H54 (cell line): Measurements from ENCODE around the gene ANKEF1.

Source experiments
- DNase-seq: peaks from one replicate; pipeline ENCODE4 v3.0.0; 2011; ENCODE audit warnings: low spot score, mixed read lengths; ENCODE audit not compliant: insufficient read length
- FAIRE-seq: peaks from 3 replicates; lab custom pipeline; 2011; peaks lifted over from hg19 to GRCh38; lab: Jason Lieb, UNC
- POLR2A ChIP-seq: IDR thresholded peaks from 2 replicates; pipeline ENCODE4 v1.6.1; 2011; ENCODE audit warnings: low read depth, mild to moderate bottlenecking, low read length

Gene ANKEF1

GRCh38 chr20:10034717-10035571 is at the start of gene ANKEF1:
Gene ANKEF1, plus strand, starts transcription at chr20:10034987. Its CDS starts 3,315 bp downstream, at chr20:10038302.
- peak; percentile 83 for DNase-seq
- no peak; the same call in 1 of the 2 replicates for TF ChIP-seq POLR2A
- FAIRE-seq, result no peak

DNA sequence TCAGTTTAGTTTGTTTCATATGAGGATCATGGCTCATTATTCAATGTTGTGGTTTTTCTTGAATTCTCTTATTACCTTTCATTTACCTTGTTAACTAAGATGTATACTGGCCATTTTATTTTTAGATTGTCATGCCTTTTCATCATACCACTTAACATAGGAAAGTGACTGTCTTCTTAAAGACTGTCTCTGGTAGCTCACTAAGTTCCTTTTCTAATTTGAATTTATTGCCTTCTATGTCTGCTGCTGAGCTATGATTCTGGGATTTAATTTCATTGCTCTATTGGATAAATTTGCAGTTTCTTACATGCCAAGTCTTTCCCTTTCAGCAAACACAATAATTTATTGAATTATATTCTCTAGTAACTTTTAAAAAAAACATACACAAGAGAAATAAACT is 49.5 kb upstream of the ANKEF1 start:
- TF ChIP-seq POLR2A, result no peak
- DNase-seq (no peak), FAIRE-seq (no peak)

DNA sequence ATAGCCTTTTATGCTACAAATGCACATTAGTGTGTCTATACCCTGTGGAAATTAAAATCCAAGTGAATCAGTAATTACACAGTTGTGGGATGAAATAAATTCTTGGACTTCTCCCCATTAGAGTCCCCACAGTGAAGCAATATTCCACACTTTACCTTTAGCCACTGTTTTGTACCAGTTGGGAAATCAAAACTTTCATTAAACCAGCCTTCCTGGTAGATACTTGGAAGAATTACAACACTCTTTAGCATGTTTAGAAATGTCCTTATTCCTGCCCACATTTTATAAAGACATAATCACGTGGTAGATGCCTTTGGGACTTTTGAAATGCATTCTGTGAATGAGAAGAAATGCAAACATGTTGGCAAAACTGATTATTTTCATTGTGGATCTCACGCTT is 49.0 kb upstream of the ANKEF1 start:
- TF ChIP-seq POLR2A, result no peak
- FAIRE-seq, result no peak
- no peak for DNase-seq

- TF ChIP-seq POLR2A, result no peak
- no peak for FAIRE-seq
- no peak for DNase-seq
Measured at GRCh38 chr20:9989066-9989724, 45.6 kb upstream of the ANKEF1 start.

DNA sequence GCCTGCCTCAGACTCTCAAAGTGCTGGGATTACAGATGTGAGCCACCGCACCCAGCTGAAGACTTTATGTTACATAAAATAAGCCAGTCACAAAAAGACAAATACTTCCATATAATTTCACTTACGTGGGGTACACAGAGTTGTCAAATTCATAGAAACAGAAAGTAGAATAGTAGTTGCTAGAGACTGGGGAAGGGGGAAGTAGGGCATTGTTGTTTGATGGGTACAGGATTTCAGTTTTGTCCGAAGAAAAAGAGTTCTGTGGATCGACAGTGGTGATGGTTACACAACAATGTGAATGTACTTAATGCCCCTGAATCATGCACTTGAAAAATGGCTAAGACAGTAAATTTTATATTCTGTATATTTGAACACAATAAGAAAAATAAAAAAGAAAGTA is 41.6 kb upstream of the ANKEF1 start:
- FAIRE-seq, result no peak
- no peak for TF ChIP-seq POLR2A
- DNase-seq, result no peak

- FAIRE-seq (no peak), DNase-seq (no peak)
- TF ChIP-seq POLR2A, result no peak
Measured at GRCh38 chr20:9994676-9995075, 40.1 kb upstream of the ANKEF1 start.

- DNase-seq, result no peak
- TF ChIP-seq POLR2A, result no peak
- FAIRE-seq, result no peak
Measured at GRCh38 chr20:9995510-9996272, 39.1 kb upstream of the ANKEF1 start.

DNA sequence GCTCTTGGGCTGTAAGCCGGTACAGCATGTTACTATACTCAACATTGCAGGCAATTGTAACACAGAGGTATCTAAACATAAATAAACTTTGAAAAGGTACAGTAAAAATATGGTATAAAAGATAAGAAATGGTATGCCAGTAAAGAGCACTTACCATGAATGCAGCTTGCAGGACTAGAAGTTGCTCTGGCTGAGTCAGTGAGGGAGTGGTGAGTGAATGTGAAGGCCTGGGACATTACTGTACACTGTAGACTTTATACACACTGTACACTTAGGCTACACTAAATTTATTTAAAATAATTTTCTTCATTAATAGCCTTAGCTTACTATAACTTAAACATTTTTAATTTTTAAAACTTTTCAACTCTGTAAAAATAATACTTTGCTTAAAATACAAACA is 37.8 kb upstream of the ANKEF1 start:
- TF ChIP-seq POLR2A, result no peak
- DNase-seq (no peak), FAIRE-seq (no peak)

GRCh38 chr20:9999645-10000044 is 35.1 kb upstream of the ANKEF1 start:
- DNase-seq (no peak), FAIRE-seq (no peak)
- no peak for TF ChIP-seq POLR2A

GRCh38 chr20:10002866-10003265 is 31.9 kb upstream of the ANKEF1 start:
- TF ChIP-seq POLR2A, result no peak
- FAIRE-seq (no peak), DNase-seq (no peak)

DNA sequence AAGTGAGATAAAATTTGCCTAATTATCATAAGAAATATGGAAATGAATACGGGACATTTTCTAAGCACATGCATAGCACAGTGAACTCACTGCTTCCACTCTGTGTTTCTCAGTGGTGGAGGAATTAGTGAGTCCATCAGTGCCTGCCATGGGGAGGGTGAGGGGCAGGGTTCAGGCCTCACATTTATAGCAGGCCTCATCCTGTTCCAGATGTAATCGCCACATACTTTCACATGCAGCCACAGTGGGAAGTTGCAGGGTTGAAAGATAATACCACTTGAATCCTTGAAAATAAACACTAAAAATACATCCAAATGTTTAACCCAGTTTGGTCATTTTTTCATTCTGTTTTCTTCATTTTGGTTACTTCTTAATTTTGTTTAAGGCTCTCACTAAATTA is 29.9 kb upstream of the ANKEF1 start:
- DNase-seq, result no peak
- no peak for FAIRE-seq
- no peak for TF ChIP-seq POLR2A

DNA sequence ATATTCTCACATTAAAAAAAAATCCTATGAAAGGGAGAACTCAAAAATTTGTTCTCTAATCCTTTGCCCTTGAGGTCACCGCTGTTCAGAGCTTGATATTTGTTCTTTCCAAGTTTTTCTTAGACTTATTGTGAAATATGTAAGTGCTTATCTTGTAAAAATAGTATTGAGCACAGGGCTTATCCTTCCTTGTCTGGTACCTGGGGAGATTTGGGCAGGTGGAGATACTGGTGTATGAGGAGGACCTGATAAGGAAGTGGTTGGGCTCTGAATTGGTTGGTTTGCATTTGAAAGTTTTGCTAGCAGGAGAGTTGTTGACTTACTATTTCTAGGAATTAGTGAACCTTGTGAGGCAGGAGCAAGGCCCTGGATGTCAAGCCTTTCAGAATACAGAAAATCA is 28.9 kb upstream of the ANKEF1 start:
- DNase-seq, result no peak
- no peak for FAIRE-seq
- no peak for TF ChIP-seq POLR2A

DNA sequence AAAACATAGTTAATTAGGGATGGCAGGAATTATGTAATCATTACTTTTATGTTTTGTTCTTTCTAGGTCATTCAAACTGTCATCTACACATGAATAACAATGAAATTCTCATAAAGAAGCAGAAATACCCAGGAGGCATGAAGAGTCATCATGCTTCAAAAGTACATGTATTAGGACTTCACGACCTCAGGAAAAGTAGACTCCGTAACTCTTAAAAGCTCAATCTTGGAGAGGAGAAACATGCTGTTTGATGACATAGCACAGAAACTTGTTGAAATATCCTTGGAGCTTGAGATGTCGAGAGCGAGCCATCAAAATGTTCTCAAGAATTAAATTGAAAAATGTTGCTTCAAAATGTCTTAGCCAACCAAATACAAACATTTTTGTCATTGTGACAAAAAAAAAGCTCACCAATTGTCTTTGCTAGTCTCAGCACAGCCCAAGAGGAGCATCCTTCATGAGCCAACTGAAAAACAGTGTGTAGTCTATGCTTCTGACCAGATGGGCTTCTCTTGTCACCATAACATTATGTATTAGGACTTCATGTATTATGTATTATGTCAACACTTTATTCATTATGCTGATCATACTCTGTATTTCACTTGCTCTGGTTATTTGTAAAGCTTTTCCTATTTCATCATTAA is 28.2 kb upstream of the ANKEF1 start:
- FAIRE-seq (no peak), DNase-seq (no peak)
- no peak for TF ChIP-seq POLR2A
